AG09309 (cell line): ENCODE results near the gene EHBP1.
A peak's percentile ranks its signal among the peaks of the same experiment; 100 is the strongest.

ENCODE experiments used
- DNase-seq: peaks from one replicate; pipeline ENCODE4 v3.0.0-alpha.2; 2010; ENCODE audit warnings: low read depth
- H3K4me3 ChIP-seq: 2 replicates; pipeline ENCODE4 v1.5.1; 2011; ENCODE audit warnings: mild to moderate bottlenecking, low read depth, low read length, moderate library complexity; ENCODE audit not compliant: control insufficient read depth
- TF ChIP-seq, protein P1 (sequence below): IDR thresholded peaks from 2 replicates; pipeline ENCODE4 v1.5.1; 2011; ENCODE audit warnings: mild to moderate bottlenecking, low read depth, low read length, inconsistent platforms; ENCODE audit not compliant: insufficient read depth, control insufficient read depth; ENCODE audit errors: missing control alignments

Gene EHBP1

DNA sequence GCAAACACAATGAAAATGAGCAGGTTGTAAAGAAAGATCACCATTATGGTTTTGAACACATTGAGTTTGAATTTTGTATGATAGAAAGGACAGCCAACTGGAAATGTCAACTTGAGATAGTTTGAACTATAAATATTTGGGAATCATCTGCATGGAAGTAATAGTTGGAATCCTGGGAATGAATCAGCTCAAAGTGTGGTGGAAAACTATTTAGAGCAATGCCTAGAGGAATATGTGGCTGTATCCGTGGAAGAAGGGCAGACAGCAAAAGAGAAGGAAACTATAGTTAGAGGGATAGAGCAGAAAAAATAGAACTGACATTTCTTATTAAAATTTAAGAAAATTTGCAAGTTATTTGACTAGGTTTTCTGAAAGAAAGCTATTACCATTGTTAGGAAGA is 232.6 kb downstream of the EHBP1 start:
- H3K4me3 ChIP-seq, result no peak overlapping the region
- TF ChIP-seq, protein P1, sequence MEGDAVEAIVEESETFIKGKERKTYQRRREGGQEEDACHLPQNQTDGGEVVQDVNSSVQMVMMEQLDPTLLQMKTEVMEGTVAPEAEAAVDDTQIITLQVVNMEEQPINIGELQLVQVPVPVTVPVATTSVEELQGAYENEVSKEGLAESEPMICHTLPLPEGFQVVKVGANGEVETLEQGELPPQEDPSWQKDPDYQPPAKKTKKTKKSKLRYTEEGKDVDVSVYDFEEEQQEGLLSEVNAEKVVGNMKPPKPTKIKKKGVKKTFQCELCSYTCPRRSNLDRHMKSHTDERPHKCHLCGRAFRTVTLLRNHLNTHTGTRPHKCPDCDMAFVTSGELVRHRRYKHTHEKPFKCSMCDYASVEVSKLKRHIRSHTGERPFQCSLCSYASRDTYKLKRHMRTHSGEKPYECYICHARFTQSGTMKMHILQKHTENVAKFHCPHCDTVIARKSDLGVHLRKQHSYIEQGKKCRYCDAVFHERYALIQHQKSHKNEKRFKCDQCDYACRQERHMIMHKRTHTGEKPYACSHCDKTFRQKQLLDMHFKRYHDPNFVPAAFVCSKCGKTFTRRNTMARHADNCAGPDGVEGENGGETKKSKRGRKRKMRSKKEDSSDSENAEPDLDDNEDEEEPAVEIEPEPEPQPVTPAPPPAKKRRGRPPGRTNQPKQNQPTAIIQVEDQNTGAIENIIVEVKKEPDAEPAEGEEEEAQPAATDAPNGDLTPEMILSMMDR, result no peak
- DNase-seq, result no peak

DNA sequence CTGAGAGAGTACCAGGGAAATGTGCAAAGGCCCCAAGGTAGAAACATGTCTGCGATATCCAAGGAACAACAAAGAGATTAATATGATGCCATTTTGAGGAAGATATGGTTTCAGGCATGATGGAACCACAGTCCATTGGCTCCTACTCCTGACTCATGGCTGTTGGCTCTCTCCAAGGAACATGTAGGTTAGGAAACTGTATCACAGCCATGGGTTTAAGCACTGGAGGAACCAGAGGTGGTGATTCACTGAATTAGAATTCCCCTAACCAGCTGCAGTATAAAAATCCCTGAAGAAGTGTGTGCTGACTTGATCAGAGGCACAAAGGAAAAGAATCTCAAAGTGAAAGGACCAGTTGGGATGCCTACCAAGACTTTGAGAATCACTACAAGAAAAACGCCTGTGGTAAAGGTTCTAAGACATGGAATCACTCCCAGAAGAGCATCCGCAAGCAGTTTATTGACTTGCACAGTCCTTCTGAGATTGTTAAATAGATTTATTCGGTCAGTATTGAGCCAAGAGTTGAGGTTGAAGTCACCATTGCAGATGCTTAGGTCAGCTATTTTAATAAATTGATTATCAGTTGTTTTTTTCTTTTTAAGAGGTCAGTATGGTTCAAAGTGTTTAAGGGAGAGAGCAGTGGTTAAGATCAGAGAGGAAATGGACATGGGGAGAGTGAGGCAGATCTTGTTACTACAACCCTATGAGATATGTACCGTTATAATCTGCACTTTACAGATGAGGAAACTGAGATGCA is 234.4 kb downstream of the EHBP1 start:
- DNase-seq, result peak; percentile 72
- TF ChIP-seq, protein P1, result no peak
- H3K4me3 ChIP-seq, result no peak overlapping the region

DNA sequence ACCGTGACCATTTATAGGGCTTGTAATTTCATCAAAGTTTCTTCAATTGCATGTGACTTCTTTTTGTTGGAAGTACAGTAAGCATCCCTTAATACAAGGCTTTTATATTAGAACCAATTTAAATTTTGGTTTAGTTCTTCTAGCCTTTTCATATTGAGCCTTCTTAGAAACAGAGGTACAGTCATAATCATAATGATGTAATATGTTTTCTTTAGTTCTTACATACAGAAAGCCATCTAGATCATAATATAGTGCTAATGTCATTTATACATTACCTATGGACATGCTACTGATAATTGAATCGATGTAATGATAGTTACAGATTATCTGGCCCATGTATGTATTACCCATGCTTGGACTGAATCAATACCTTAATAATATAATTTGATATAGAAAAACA is 235.2 kb downstream of the EHBP1 start:
- TF ChIP-seq, protein P1, result no peak
- H3K4me3 ChIP-seq, result no peak overlapping the region
- DNase-seq, result no peak

DNA sequence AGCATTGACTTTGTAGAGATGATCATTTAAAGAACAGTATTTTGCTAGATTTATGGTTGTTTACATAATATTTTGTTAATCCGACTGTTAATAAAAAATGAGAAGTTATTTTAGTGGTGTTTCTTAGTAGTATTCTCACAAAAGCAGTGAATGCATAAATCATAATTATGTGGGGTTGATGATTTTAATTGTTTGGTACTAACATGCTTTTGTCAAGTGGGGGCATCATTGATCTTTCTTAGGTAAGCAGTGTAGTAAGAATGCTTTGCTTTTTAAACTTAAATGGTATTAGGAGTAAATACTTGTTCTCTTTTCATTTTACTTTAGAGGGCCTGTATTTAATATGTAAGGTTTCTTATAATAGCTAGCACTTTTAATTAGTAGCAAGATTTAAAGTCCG is 235.9 kb downstream of the EHBP1 start:
- TF ChIP-seq, protein P1, result no peak
- H3K4me3 ChIP-seq, result no peak overlapping the region
- DNase-seq, result no peak

DNA sequence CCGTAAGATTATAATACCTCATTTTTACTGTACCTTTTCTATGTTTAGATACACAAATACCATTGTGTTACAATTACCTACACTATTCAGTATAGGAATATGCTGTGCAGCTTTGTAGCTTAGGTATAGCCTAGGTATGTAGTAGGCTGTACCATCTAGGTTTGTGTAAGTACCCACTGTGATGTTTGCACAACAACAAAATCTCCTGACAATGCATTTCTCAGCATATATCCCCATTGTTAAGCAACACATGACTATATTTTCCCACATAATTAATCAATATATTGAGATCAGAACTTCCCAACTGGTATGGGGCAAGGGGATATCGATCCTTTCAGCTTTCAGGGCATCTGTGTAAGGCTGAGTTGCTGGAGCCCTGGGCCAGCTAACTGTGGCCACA is 238.8 kb downstream of the EHBP1 start:
- TF ChIP-seq, protein P1, result no peak
- no peak for DNase-seq

DNA sequence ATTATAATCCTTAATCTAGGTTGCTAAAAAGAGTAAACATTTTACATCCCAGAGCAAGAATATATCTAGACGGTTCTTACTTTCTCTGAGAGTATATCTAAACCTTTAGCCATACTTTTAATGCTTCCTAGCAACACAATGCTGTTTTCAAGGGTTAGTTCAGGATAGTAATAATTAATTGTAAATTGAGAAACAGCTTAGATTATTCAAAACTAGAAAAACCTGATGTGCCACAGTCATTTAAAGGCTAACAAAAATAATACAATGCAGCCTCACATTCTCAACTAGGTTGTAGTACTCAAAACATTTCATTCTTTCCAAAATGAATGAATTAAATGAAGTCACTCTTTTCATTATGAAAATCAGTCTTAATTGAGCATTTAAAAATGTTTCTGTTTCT is 241.9 kb downstream of the EHBP1 start:
- no peak for DNase-seq
- TF ChIP-seq, protein P1, result no peak
- no peak overlapping the region for H3K4me3 ChIP-seq

More for the DNA sequence above, 238.8 kb downstream of the EHBP1 start:
- H3K4me3 ChIP-seq, result no peak overlapping the region
